NCI-H774 (cell line): ENCODE results near the gene RNF213.

Experiments
- DNase-seq: peaks from one replicate; lab custom pipeline; 2025; lab: John Stamatoyannopoulos, UW

RNF213 gene

DNA sequence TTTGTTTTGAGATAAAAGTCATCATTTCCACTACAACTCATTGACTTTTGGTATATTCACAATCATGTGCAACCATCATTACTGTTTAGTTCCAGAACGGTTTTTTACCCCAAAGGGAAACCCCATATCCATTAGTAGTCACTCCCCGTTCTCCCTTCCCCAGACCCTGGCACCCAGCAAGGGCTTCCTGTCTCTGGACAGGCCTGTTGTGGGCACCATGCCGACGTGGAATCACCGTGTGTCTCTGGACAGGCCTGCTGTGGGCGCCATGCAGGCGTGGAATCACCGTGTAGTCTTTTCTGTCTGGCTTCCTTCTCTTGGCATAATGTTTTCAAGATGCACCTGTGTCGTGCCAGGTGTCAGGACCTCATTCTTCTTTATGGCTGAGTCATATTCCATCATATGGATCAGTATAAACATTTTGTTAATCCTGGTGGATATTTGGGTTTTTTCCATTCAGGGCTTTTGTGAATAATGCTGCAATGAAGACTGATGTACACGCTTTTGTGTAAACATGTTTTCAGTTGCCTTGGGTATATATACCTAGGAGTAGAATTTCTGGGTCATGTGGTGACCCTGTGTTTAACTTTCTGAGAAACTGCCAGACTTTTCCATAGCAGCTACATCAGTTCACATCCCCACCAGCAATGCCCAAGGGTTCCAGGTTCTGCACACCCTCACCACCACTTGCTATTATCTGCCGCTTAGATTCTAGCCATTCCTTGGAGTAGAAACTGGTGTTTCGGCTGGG lies 173.4 kb downstream of the RNF213 start:
- no peak for DNase-seq

DNA sequence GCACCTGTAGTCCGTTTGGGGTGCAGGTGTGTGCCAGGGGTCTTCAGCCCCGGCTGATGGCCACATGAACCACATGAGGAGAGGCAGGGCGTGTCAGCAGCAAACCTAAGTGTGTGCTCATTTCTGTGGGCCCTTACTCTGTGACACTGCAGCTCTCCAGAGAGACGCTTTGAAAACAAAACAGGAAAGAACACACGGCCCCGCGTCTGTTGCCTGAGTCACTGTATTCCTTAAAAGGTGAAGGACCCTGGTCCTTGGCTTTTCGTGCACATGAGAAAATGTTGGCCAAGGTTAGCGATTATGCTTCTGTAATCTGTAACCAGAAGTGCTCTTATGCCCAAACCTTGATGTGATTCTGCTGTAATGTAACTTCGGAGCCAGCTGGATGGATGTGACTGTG lies 176.9 kb downstream of the RNF213 start:
- DNase-seq = no peak

DNA sequence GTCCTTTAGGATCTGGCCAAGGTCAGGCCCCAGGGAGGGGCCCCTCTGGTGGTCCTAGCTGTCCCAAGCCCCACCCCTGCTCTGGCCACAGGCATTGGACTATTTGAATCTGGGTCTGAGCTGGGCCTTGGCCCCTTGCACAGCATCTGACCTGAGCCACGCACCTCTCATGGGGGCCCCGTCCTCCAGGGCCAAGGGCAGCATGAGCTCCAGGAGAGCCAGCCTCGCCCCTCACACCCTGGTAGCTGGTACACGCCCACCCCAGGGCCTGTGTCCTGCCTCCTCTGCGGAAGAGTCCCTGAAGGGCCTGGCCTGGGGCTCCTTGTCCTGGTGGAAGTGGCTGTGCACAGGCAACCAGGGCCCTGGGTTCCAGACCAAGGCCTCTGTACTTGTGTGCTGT lies 178.2 kb downstream of the RNF213 start:
- no peak for DNase-seq

DNA sequence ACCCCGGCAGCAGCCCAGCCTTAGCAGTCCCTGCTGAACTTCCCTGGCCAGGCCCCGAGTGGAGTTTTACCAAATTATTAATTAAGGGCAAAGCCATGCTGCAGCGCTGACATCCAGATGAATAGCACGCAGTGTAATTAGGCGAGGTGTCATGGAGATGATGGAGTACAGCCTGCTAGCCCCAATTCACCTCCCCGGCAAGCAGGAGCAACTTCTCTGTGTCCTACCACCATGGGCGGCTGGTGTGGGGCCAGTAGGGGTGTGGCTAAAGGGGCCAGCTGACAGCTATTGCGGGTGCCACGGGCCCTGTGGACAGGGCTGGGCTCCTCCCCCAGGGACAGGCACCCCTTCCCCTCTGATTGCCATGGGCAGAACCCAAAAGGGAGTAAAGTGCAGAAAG lies 178.8 kb downstream of the RNF213 start:
- no peak for DNase-seq

DNA sequence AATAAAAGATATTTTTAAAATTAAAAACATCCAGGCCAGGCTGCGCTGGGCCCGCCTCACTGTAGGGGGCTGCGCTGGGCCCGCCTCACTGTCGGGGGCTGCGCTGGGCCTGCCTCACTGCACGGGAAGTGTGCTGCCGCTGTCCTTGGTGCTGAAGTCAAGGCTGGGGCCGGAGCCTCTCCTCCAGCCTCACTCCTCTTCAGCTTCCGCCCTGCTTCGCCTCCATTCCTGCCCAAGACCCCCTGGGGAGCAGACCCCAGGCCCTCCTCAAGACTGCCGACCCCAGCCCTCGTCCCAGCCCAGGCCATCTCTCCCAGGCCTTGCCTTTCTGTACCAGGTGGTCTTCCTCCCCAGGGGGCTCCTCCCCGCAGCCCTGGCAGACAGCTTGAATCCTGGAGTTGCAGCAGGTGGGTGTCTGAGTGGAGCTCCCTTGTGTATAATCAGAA lies 180.5 kb downstream of the RNF213 start:
- no peak for DNase-seq

DNA sequence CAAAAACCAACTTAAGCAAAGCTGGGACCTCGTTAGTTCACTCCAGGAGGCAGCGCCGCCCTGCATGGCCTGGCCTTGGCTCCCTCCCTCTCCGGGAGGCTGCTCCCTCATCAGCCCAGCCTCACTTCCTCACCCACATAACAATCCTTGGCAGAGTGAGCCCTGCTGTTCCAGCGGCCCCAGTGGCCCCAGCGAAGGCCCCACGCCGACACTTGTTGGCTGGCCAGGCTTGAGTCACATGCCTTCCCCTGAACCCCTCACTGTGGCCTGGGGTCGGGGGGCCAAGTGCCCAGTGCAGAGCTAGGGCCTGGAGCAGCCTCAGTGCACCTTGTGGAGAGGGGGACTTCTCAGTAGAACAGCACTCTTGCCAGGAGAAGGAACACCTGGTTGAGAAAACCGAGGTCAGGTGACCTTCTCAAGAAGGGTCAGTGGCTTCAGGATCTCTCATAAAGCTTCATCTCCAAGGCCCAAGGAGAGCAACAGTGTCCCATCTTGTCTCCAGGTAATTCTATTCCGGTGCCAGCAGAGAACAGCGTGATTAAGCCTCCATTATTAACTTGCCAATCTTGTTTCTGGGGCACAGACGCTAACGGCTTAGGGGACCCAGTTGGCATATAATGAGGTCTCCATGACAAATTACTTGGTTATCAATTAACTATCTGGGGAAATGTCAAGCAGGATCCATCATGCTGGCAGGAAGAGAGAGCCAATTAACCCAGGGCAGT lies 181.1 kb downstream of the RNF213 start:
- no peak for DNase-seq

DNA sequence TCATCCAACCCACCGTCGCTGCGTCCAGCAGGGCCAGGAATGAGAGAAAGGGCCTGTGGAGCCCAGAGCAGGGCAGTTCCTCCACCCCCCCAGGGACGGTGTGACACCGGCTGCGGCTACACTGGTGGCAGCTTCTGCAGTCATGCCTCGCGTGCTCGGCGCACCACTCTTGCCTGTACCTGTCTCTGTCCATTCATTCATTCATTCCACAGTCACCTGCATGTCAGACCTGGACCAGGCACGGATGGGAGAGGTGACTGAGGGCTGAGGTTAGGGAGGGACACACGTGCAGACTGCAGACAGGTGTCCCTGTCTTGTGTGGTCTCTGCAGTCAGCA lies 181.6 kb downstream of the RNF213 start:
- DNase-seq = no peak

DNA sequence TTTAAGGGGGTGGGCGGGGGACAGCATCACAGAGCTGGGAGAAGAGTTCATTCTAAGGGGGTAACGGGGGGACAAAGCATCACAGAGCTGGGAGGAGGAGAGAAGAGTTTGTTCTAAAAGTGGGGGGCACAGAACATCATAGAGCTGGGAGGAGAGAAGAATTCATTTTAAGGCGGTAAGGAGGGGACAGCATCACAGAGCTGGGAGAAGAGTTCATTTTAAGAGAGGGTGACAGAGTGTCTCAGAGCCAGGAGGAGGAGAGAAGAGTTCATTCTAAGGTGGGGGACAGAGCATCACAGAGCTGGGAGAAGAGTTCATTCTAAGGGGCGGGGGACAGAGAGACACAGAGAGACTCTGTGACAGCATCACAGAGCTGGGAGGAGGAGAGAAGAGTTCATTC lies 182.1 kb downstream of the RNF213 start:
- DNase-seq = no peak

DNA sequence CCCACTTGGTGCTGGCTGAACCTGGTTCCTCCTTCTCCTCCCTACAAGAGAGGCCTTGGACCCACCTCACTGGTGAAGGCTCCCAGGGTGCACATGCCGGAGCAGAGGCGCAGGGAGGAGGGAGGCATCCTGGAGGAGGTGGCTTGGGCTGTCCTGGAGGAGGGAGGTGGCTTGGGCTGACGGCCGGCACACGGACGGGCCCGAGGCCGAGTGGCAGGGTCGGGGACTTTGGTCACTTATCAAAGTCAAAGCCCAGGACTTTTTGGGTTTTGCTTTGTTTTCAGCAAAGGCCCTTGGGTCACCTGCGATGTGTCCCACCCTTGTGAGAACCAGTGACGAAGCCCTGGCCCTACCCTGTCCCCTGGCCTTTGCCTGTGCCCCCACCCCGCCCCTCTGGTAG lies 182.8 kb downstream of the RNF213 start:
- DNase-seq = no peak

DNA sequence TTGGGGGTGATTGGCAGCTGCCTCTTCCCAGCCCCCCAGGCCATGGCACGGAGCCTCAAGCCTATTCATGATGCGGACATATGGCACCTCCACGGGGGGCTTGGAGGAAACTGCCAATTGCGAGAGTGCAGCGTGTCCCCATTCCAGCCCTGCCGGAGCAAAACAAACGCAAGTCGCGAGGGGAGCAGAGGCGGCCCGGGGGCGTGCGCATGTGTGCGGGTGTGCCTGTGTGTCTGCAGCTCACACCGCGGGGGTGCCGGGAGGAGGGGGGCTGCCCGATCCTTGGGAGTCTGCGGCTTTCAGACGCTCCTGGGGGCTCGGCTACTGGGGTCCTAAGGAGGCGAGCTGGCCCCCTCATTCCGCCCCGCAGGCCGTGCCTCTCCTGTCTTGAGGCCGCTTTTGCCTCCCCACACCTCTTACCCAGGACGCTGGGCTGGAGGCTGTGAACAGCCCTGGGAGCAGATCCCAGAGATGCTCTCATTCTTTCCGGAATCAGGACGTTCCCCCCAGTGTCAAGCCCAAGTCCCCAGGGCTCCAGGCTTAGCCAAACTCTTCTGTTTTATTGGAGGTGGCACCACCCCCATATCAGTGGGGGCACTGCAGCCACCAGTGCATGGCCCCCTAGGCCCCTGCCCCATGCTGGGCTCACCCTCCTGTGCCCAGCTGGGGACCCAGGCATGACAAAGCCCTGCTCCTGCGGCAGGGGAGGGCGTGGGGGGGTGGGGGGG lies 183.4 kb downstream of the RNF213 start:
- DNase-seq = no peak

DNA sequence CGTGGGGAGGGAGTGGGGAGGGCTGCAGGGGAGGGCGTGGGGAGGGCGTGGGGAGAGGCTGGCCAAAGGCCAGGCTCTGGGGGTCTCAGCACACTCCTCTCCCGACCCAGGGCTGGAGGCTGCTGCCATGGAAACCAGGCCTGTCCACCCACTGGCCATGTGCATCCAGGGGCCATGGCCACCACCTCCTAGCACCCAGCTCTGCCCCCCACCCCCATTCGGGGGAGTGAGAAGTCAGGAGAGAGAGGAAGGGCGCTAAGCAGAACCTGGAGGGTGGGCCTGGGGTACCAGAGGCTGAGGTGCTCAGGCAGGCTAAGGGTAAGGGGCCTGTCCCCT lies 184.0 kb downstream of the RNF213 start:
- DNase-seq = no peak

DNA sequence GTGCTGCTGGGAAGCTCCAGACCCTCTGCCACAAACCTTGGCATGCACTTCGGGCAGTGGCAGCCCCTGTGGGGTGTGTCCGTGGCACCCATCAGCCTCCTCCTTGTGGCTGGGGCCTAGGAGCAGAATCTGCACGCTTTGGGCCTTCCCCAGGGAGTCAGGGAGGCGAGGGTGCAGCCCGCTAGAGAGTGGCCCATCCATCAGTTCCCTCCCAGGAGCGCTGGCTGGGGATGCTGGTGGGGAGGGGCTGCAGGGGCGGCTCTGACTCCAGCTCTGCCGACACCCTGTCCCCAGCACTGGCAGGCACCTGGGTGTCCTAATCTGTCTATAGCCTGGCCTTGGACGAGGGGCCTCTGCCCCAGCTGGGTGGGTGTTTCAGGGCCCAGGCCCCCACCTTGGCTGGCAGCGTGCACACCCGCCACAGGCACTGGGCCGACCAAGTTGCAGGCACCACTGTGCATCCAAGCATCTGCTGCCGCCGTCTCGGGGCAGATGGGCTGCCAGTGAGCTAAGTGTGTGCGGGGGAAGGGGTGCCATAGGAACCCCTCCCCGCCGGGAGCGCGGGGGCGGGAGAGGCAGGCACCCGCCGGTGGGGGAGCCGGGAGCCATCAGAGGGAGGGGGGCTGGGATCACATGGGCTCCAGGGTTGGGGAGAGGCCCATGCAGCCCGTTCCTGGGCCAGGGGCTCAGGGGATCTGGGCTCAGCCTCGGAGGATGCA lies 184.5 kb downstream of the RNF213 start:
- DNase-seq = no peak

DNA sequence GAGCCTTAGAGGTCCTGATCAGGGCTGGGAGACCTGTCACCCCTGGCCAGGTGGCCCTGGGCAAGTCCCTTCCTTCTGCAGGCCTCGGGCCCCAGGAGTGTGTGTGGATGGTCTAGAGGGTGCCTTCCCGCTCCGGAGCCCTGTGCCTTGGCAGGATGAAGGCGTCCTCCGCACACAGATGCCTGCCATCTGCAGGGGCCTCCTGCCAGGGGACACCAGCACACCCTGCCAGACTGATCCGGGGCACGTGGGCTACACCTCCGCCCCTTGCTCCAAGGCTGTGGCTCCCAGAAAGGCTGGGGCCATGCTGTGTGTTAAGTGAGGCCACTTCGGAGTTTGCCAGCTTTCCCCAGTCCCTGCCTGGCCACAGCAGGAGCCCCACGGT lies 185.1 kb downstream of the RNF213 start:
- no peak for DNase-seq

DNA sequence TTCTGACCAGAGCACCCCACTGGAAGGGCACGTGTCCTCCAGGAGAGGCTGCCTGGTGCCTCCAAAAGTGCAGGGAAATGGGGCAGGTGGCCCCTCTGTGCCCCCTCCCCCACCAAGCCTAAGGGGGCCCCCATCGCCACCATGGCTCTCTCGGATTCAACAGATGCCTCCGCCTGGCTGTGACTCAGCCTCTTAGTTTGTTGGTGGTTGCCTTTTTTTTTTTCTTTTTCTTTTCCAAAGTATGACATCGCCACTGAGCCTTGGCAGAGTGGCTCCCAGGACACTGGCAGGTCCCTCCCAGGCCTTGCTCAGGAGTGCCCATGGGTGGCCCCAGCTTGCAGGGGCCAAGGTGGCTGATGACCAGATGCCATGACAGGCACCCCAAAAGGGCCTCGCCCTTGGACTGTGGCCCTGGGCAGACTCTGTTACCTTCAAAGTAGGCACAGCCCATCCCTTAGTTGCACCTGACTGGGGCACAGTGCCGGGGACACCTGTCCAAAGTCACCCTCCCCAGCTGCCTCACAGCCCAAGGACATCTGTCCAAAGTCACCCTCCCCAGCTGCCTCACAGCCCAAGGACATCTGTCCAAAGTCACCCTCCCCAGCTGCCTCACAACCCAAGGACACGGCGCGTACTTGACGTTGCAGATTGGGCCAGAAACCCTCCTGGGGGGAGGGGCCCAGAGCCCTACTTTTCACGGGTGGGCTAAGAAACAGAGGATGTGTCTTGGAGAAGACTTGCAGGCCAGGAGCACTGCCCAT lies 186.2 kb downstream of the RNF213 start:
- DNase-seq = no peak

DNA sequence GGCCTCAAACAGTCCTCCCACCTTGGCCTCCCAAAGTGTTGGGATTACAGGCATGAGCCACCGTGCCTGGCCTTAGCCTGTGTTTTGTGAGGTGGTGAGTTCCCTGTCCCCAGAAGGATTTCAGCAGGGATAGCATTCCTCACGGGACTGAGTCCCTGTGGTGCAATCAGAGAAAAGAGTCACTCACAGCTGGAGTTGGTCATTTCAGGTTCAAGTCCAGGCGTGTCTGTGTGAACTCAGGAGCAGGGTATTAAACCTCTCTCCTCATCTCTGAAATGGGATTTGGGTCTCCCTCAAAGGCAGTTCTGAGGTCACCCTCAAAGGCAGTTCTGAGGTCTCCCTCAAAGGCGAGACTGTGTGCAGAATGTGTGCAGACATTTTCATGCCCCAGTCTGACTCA lies 187.1 kb downstream of the RNF213 start:
- no peak for DNase-seq
